GM19240 (cell line): Measurements from ENCODE around the gene PAX9.
"Not testable (repeated sequence)": the region's sequence is repeated elsewhere in the genome, so short reads cannot be mapped to it uniquely, and the experiment has no call there.

Experiments used
- DNase-seq: peaks from one replicate; pipeline ENCODE4 v3.0.0; 2011; ENCODE audit warnings: low spot score; ENCODE audit not compliant: insufficient read length

Gene PAX9

GRCh38 chr14:36672095-36672494 is 10.4 kb downstream of the PAX9 start:
- no peak for DNase-seq

DNA sequence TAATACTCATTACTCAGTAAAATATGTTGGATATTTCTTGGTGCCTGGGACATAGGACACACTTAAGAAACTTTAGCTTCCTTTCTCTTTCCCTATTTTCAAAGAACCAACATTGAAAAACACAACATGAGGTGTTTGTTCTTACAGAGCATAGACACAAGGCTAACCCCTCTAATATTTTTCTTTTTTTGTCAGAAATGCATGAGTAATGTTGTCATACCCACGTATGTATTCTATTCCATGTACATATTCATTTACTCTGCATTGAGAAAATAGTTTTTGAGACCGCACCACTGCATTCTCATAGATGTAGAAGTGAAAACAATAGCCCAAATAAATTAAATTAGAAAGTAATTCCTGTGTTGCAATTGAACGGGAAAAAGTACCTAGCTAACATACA is 13.0 kb downstream of the PAX9 start:
- no peak for DNase-seq

DNA sequence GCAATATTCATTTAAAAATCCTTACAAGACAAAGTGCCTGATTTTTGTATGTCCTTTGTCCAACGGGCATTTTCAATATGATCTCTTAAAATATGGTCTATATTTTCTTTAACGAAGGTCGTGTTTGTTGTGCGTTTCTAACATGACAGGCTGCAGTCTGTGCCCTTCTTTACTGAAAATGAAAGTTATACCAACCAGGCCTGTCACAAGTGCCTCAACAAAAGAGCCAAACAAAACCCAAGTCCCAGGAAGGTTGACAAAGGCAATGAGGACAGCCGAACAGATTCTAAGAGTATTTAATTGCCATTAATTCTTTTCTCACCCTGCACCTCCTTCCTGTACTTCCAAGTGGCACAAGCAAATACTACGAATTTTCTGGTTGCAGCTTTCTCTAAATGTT is 13.9 kb downstream of the PAX9 start:
- no peak for DNase-seq

- DNase-seq = no peak
Measured at GRCh38 chr14:36676236-36676635, 14.6 kb downstream of the PAX9 start.

DNA sequence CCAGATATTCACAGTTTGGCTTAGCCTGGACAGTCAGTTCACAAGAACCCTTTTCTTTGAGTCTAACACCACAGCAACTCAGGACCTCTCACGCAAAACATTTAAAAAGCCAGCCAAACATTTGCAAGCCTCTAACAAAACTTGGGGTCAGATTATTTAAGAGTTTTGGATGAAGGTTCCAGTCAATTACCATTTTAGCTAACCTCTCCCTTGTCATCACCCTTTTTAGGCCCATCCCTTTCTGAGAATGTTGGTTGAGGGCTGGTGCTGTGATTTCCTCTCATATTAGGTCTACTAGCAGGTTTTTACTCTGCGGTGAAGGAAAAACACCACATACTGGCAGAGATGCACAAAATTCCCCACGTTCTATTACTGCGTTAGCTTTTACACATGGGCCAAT is 20.7 kb downstream of the PAX9 start:
- no peak for DNase-seq

DNA sequence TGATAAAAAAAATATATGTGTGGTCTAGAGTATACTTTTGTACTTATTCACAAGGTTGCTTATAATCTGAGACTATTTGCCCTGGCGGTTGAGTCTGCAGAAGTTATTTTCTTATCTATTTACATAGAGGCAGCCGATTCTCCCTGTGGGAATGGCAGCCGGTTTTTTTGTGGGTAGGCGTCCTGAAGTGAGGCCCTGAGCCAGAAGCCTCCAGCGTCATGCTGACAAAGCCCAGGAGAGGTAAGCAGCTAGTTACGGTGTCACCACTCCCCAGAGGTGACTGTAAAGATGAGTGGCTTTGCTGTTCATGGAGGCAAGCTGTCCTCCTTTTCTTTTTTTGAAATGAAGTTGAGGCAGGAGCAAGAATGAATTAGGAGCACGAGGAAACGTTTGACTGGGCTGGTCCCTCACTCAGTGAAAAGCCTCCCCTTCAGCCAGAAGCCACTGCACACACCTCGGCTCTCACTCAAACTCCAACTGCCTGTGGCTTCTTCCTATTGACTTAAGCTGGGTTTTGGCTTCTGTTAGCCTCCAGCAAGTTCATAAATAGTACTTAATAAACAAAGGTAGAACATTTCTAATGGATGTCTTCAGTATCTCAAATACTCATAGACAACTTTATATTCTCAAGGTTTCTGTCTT is 21.5 kb downstream of the PAX9 start:
- DNase-seq = no peak

GRCh38 chr14:36684946-36685345 is 23.3 kb downstream of the PAX9 start:
- no peak for DNase-seq

DNA sequence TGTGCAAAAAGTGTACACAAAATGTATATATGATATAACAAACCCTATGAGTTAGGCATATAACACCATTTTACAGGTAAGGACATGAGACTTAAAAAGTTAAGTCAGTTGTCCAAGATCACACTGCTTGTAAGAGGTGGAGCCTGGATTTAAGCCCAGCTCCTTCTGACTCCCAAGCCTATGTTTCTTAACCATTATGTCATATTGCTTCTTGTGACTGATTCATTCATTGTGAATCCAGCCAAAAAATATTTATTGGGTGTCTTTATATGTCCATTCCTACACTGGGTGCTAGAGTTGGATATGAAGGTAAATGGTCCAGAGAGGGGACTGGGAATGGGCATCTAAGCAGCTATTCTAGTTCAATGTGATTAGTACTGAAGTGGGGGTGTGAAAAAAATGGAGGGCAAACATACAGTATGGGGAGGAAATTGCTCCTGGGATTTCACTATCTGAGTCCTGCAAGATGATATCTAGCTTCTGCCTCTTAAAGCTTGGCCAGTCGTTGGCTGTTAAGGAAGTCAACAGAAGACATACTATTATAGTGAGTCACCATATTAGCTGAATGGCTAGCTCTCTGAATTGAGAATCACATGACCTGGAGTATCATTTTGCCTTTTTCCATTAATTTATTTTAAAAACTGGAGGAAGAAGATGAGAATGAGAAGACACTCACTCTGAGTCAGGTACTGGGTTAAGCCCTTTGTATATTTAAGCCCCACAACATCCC is 28.8 kb downstream of the PAX9 start:
- DNase-seq = no peak

DNA sequence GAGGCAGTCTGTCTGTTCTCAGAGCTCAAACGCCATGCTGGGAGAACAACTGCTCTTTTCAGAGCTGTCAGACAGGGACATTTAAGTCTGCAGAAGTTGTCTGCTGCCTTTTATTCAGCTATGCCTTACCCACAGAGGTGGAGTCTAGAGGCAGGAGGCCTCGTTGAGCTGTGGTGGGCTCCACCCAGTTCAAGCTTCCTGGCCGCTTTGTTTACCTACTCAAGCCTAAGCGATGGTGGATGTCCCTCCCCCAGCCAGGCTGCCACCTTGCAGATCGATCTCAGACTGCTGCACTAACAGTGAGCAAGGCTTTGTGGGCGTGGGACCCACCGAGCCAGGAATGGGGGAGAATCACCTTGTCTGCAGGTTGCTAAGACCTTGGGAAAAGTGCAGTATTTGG is 37.8 kb downstream of the PAX9 start:
- DNase-seq = not testable (repeated sequence)

- no peak for DNase-seq
Measured at GRCh38 chr14:36700651-36701050, 39.0 kb downstream of the PAX9 start.

DNA sequence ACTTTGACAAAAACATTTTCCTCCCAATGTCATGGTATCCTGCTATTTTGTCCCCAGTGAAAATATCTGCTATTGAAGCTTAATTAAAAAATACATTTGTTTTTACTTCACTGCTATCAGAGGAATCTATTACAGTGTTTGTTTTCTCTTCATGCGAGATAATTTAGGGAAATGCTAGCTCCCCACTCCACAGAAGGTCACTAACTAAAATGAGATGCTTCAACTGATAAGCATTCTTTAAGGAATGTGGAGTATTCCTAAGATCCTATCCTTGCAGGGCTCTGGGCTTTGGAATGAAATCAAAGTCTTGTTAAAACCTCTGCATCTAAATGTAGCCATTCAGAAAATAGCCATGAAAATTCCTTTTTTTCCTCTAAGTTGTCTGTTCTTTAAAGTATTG is 39.5 kb downstream of the PAX9 start:
- no peak for DNase-seq

DNA sequence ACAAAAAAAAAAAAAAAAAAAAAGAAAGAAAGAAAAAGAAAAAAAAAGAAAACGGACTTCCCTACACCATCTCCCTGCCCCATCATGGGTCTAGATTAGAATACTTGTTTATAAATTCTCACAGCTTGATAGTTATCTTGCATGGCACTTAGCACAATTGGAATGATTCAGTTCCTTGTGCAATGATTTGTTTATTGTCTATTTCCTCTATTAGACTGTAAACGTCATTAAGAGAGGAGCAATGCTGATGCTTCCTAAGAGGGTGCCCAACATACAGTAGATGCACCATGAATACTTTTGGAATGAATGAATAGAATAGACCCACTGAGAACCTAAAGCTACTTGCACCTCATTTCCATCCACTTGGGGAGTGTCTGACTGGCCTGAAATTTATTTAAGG is 40.8 kb downstream of the PAX9 start:
- DNase-seq = no peak

GRCh38 chr14:36707570-36707969 is 45.9 kb downstream of the PAX9 start:
- no peak for DNase-seq

DNA sequence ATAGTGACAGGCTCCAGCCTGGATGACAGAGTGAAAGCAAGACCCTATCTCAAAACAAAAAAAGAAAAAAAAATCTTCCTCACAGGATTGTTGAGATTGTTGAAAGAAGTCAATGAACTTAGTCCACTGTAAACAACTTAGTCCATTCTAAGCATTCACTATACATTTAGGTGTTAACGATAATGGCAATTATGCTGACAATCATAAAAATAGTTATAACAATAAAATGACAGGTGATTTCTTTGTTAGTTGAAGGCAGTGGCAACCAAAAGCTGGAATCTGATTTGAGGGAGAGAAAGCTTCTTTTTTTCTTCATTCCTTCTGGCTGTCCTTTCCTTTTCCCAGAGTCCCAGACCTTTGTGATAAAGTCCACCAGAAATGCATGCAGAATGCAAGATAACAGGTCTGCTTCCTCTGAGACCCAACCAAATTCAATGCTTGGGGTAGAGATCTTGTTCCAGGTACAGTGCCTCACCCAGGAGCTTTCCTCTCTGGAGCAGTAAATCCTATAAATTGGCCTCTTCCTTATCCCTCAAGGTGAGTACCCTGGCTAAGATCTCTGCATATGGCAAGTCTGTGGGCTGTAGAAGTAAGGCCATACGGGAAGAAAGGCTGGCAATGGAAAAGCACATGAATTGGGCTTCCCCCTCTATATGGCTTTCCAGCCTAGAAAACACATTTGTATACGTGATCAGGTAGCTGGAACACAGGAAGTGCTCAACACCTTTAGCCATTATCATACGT is 52.5 kb downstream of the PAX9 start:
- DNase-seq = no peak

GRCh38 chr14:36716614-36717184 is 55.0 kb downstream of the PAX9 start:
- no peak for DNase-seq

- no peak for DNase-seq
Measured at GRCh38 chr14:36717363-36717762, 55.7 kb downstream of the PAX9 start.

DNA sequence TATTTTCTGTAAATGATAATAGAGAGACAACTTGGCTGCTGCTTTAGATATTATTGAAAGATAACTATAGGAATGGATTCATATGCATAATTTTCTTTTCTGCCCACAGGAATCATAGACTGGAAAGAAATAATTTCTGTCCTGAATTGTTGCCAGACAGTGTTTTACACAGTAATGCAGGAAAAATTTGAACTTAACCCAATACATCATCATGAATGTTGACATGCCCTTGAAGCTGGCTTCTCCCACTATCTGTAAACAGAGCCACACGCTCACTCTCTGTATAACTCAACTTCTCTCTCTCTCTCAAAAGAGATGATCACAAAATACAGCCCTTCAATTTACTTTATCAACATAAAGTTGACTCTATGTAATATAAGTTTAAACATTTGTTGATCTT is 56.6 kb downstream of the PAX9 start:
- no peak for DNase-seq

- DNase-seq = no peak
Measured at GRCh38 chr14:36719823-36720222, 58.2 kb downstream of the PAX9 start.

DNA sequence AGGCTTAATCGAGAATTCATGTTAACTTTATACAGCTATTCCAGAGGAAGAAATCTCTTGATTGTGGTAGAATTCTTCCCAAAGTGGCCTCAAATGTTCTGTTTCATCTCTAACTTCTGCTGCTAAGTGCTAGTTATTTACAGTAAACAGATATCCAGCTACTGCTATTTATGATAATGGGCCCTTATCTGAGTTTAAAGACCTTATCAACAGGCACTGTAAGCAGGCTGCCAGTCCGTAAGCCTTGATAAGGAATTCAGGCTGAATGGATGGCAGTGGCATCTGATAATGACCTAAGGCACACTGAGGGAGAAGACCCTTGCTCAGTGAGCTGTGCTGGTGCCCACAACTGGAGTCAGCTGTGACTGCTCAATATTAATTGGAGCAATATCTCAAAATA is 59.0 kb downstream of the PAX9 start:
- DNase-seq = no peak

DNA sequence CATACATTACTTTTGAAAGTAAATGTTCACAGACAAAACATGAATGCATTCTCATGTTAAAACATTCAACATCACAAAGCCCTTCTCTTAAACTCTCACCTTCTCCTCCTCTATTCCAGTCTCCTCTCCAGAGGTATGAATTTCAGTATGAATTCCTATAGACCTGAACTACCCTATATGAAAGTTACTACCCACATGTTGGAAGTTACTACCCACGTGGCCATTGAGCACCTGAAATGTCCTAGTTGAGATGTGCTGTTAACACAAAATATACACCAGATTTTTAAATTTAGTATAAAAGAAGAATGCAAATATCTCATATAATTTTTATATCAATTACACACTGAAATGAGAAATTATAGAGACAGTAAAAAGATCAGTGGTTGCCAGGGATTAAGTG is 60.2 kb downstream of the PAX9 start:
- DNase-seq = no peak

DNA sequence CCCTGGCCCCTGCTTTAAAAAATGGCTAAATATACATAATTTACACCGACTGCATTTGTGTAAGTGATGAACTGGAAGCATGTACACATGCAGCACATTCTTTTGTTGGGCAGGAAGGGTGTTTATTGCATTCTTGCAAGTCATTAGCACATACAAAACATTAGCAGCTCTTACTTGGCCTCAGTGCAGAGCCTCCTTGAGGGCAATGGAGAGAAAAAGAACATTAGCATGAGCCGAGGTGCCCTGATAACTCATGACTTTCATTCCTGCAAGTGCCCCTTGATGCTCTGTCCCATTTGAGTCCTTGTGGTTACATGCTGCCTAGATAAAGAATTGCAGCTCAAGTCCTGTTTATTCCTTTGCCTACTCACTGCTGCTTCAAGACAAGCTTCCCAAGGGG is 61.9 kb downstream of the PAX9 start:
- no peak for DNase-seq

DNA sequence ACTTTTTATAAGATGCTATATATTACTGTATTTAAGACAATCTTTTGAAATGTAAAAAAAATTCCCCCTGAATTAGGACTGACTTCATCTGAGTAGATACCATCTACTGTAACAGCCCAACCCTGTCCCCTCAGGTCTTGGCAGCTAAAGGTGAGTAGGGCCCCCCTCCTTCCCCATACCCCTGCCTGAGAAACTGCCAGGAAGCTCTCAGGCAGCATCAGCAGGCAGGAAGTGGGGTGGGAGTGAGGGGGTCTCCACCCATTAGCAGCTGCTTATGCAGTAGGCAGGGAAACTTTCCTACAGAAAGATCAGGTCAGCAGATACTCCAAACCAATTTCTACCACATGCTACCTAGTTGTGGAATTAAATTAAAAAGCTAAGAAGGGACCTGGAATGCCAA is 62.5 kb downstream of the PAX9 start:
- DNase-seq = no peak
